ENCODE results near the gene PLPP3.

- TF ChIP-seq CTCF (IDR thresholded peaks at IDR 0.05) (no peak), POLR2A (IDR thresholded peaks at IDR 0.05) (no peak)
Observed at GRCh38 chr1:56555448-56555847, 23.9 kb downstream of the PLPP3 start.

Data from adrenal gland (tissue), 5 donors.